GM21447 (cell line): ENCODE measurements around the gene FANCF.
"Not testable (repeated sequence)": the region's sequence is repeated elsewhere in the genome, so short reads cannot be mapped to it uniquely, and the experiment has no call there.

Experiments
- ATAC-seq: cut with Tn5 transposase; IDR thresholded peaks from one replicate; pipeline ENCODE4 v1.9.1; 2021; ENCODE audit not compliant: unreplicated experiment

FANCF gene

GRCh38 chr11:22625448-22626287 is at the start of gene FANCF:
Gene FANCF (minus strand): TSS chr11:22625823. CDS start chr11:22625810, 13 bp downstream.
- peak; percentile 97 for ATAC-seq

- ATAC-seq: no peak
Observed at GRCh38 chr11:22674470-22675439, 49.1 kb upstream of the FANCF start.

GRCh38 chr11:22671751-22672150 is 46.1 kb upstream of the FANCF start:
- no peak for ATAC-seq

GRCh38 chr11:22670830-22671229 is 45.2 kb upstream of the FANCF start:
- ATAC-seq: peak; percentile 46

GRCh38 chr11:22669368-22669767 is 43.7 kb upstream of the FANCF start:
- no peak for ATAC-seq

GRCh38 chr11:22668005-22668796 is 42.6 kb upstream of the FANCF start:
- peak; percentile 40 for ATAC-seq

GRCh38 chr11:22666688-22667439 is 41.2 kb upstream of the FANCF start:
- peak; percentile 38 for ATAC-seq

- peak; percentile 14 for ATAC-seq
Observed at GRCh38 chr11:22666325-22666687, 40.7 kb upstream of the FANCF start, which contains the start of gene GAS2. Gene GAS2 (plus strand): TSS chr11:22666611. CDS start chr11:22674870, 8,259 bp downstream.

- no peak for ATAC-seq
Observed at GRCh38 chr11:22659783-22660182, 34.2 kb upstream of the FANCF start.

GRCh38 chr11:22657101-22657694 is 31.6 kb upstream of the FANCF start:
- peak; percentile 97 for ATAC-seq

- no peak for ATAC-seq
Observed at GRCh38 chr11:22656130-22656529, 30.5 kb upstream of the FANCF start.

GRCh38 chr11:22652346-22652745 is 26.7 kb upstream of the FANCF start:
- ATAC-seq: not testable (repeated sequence)

GRCh38 chr11:22641559-22641958 is 15.9 kb upstream of the FANCF start:
- ATAC-seq: no peak

- no peak for ATAC-seq
Observed at GRCh38 chr11:22640862-22641261, 15.2 kb upstream of the FANCF start.

GRCh38 chr11:22635689-22636088 is 10.1 kb upstream of the FANCF start:
- ATAC-seq: no peak

- no peak for ATAC-seq
Observed at GRCh38 chr11:22634897-22635629, 9.4 kb upstream of the FANCF start.

GRCh38 chr11:22633354-22633902 is 7.8 kb upstream of the FANCF start:
- ATAC-seq: no peak

- no peak for ATAC-seq
Observed at GRCh38 chr11:22627421-22627820, 1.8 kb upstream of the FANCF start.
